Nephron progenitor cell (in vitro differentiated cells): ENCODE results near the gene HYDIN.
"Not testable (repeated sequence)": the region's sequence is repeated elsewhere in the genome, so short reads cannot be mapped to it uniquely, and the experiment has no call there.

ENCODE experiments used
- DNase-seq: peaks from one replicate; pipeline ENCODE4 v3.0.0; 2021
- H3K27ac Mint-ChIP-seq: 2 replicates; pipeline ENCODE4 v1.8.0; 2021; ENCODE audit warnings: mild to moderate bottlenecking, moderate library complexity, mixed read lengths
- H3K27me3 Mint-ChIP-seq: 2 replicates; pipeline ENCODE4 v1.8.0; 2021; ENCODE audit warnings: mild to moderate bottlenecking, low read depth, mixed read lengths; ENCODE audit not compliant: poor library complexity
- H3K36me3 Mint-ChIP-seq: 2 replicates; pipeline ENCODE4 v1.8.0; 2021; ENCODE audit warnings: low read depth, mixed read lengths
- H3K4me1 Mint-ChIP-seq: 2 replicates; pipeline ENCODE4 v1.8.0; 2021; ENCODE audit warnings: mixed read lengths
- H3K4me3 Mint-ChIP-seq: 2 replicates; pipeline ENCODE4 v1.8.0; 2021; ENCODE audit warnings: mild to moderate bottlenecking, moderate library complexity, mixed read lengths
- H3K9me3 Mint-ChIP-seq: 2 replicates; pipeline ENCODE4 v1.8.0; 2021; ENCODE audit warnings: mild to moderate bottlenecking, moderate library complexity, mixed read lengths
- TF ChIP-seq, protein P1 (sequence below): fragments of 200-600 bp; sonication (generic); IDR thresholded peaks from 2 replicates; pipeline ENCODE4 v1.5.0; 2021; ENCODE audit warnings: antibody characterized with exemption

The HYDIN gene

DNA sequence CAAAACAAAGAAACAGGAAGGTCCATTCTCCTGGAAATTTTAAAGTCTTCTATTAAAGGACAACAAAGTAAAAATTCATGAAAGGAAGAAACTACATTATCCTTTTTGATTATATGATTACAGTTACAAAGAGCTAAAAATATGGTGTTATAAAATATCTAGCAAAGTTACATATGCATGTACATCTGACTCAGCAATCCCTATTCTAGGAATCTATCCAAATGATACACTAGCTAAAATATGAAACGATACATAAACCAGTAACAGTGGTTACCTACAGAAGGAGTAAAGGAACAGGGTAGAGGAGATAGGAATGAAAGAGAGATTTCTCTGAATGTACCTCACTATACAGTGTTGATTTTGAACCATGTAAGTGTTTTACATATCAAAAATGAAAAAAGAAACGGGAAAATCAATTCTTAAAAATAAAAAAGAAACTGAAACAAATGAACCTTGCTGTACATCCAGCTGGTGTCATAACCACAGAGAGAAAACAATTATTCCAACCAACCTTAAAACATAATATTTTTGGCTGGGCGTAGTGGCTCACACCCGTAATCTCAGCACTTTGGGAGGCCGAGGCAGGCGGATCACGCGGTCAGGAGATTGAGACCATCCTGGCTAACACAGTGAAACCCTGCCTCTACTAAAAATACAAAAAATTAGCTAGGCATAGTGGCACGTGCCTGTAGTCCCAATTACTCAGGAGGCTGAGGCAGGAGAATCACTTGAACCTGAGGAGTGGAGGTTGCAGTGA lies 41.4 kb downstream of the HYDIN start:
- TF ChIP-seq, protein P1, sequence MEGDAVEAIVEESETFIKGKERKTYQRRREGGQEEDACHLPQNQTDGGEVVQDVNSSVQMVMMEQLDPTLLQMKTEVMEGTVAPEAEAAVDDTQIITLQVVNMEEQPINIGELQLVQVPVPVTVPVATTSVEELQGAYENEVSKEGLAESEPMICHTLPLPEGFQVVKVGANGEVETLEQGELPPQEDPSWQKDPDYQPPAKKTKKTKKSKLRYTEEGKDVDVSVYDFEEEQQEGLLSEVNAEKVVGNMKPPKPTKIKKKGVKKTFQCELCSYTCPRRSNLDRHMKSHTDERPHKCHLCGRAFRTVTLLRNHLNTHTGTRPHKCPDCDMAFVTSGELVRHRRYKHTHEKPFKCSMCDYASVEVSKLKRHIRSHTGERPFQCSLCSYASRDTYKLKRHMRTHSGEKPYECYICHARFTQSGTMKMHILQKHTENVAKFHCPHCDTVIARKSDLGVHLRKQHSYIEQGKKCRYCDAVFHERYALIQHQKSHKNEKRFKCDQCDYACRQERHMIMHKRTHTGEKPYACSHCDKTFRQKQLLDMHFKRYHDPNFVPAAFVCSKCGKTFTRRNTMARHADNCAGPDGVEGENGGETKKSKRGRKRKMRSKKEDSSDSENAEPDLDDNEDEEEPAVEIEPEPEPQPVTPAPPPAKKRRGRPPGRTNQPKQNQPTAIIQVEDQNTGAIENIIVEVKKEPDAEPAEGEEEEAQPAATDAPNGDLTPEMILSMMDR = no peak
- Mint-ChIP-seq H3K27ac (no peak overlapping the region), H3K4me1 (peaks cover 4% of the 10 kb centered on the region), H3K27me3 (no peaks in the 10 kb centered on the region), H3K4me3 (no peak overlapping the region), H3K36me3 (no peaks in the 10 kb centered on the region), H3K9me3 (no peaks in the 10 kb centered on the region)
- no peak for DNase-seq

GRCh38 chr16:71185347-71185746 lies 45.2 kb downstream of the HYDIN start:
- Mint-ChIP-seq H3K4me3 (no peak overlapping the region), H3K4me1 (no peaks in the 10 kb centered on the region), H3K9me3 (peaks cover 22% of the 10 kb centered on the region), H3K36me3 (peaks cover 25% of the 10 kb centered on the region), H3K27me3 (no peaks in the 10 kb centered on the region), H3K27ac (no peak overlapping the region)
- DNase-seq = no peak
- TF ChIP-seq, protein P1 = no peak

DNA sequence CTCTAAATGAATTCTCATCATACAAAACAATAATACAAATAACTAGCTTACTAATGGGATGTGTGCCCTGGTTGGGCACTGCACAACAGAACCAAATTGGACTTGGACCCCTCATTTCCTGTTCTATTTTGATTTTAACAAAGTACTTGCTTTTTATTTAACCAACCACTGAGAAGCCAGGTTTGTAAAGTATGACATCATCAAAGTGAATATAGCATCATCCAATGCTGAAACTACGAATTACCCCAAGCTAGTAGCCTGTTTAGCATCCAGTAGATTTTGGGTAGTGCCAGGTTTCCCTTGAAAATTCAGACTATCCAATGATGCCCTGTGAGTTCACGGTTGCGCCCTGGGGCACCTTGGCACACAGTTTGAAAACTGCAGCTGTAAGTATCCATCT lies 51.0 kb downstream of the HYDIN start:
- no peak overlapping the region for H3K27ac Mint-ChIP-seq
- no peak overlapping the region for H3K4me3 Mint-ChIP-seq
- TF ChIP-seq, protein P1 = no peak
- DNase-seq = no peak
- H3K9me3 Mint-ChIP-seq = peaks cover 22% of the 10 kb centered on the region
- peaks cover 25% of the 10 kb centered on the region for H3K36me3 Mint-ChIP-seq
- peaks cover 10% of the 10 kb centered on the region for H3K27me3 Mint-ChIP-seq
- no peaks in the 10 kb centered on the region for H3K4me1 Mint-ChIP-seq

DNA sequence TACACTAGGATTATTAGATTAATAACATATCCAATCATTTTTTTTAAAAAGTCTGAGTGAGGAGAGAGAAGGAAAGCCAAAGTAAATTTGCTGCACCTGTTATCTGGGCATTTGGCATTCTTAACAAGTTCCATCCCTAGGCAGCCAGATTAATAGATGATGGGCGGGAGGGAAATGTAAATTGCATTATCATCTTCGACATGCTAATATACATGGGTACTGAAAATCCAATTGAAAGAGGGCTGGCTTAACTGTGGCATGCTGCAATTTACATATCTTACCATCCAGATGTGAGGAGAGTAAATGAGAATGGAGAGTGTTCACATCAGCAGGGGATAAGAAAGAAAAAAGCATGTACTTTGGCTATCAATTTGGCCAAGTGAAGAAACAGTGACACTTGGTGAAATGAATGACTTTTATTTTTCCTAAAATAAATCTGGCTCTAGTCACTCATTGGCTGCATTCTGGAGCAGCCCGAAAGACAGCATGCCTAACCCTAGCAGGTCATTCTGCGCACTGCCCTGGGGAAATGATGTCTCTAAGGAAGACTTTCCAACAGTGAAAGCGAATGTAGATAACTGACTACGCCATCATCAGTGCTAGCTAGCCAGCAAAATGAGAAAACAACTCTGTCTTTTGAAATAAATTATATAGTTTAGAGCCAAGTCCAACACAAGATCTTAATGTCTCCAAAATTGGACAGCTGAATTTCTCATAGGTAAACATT lies 57.9 kb downstream of the HYDIN start:
- TF ChIP-seq, protein P1 = no peak
- H3K27ac Mint-ChIP-seq = no peak overlapping the region
- no peaks in the 10 kb centered on the region for H3K4me1 Mint-ChIP-seq
- no peak overlapping the region for H3K4me3 Mint-ChIP-seq
- no peaks in the 10 kb centered on the region for H3K9me3 Mint-ChIP-seq
- peaks cover 10% of the 10 kb centered on the region for H3K27me3 Mint-ChIP-seq
- DNase-seq = no peak
- no peaks in the 10 kb centered on the region for H3K36me3 Mint-ChIP-seq

DNA sequence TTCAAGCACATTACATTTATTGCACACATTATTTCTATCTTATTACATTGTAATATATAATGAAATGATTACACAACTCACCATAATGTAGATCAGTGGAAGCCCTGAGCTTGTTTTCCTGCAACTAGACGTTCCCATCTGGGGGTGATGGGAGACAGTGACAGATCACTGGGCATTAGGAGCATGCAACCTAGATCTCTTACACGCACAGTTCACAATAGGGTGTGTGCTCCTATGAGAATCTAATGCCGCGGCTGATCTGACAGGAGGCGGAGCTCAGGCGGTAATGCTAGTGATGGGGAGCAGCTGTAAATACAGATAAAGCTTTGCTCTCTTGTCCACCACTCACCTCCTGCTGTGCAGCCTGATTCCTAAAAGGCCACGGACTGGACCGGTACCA lies 69.5 kb downstream of the HYDIN start:
- not testable (repeated sequence) for H3K36me3 Mint-ChIP-seq, H3K27me3 Mint-ChIP-seq, H3K9me3 Mint-ChIP-seq, DNase-seq, H3K27ac Mint-ChIP-seq, H3K4me1 Mint-ChIP-seq, H3K4me3 Mint-ChIP-seq

DNA sequence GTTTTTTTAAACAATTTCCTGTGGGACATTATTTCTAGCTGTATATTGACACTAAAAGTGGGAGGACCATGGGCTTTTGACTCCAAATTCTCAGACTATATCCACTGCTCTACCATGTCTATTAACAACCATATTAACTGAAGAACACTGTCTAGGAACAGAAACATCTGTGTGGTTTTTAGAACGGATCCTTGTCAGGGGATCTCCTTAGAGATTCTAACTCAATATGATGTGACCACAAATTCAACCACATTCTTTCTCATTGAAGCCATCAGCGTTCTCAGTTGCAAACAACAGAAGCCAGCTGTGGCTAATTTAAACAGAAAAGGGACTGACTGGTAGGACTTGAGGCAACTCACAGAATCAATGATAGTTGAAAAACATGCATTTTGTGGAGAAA lies 73.2 kb downstream of the HYDIN start:
- H3K27me3 Mint-ChIP-seq, H3K36me3 Mint-ChIP-seq, H3K4me1 Mint-ChIP-seq: not testable (repeated sequence)

DNA sequence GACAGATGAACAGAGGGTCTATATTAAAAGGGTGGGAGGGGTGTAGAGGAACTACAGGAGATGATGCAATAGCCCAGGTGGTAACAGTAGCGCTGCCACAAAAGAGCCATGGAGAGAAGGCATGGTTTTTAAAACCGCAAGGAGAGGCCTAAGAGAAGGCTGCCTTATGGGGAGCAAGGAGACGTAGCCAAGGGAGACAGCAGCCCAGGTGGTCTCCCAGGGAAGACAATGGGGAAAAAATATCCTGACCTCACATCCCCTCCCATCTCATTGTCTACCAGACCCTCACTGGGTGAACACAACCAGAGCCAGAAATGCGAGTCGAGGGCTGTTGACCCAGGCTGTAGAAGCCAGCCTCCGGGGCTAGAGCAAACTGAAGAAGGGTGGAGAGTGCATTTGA lies 77.2 kb downstream of the HYDIN start:
- H3K36me3 Mint-ChIP-seq, H3K9me3 Mint-ChIP-seq, H3K4me3 Mint-ChIP-seq, H3K4me1 Mint-ChIP-seq, DNase-seq, H3K27me3 Mint-ChIP-seq, H3K27ac Mint-ChIP-seq: not testable (repeated sequence)

More for the DNA sequence above, 73.2 kb downstream of the HYDIN start:
- not testable (repeated sequence) for DNase-seq, H3K4me3 Mint-ChIP-seq, H3K9me3 Mint-ChIP-seq, H3K27ac Mint-ChIP-seq

- H3K4me3 Mint-ChIP-seq, H3K9me3 Mint-ChIP-seq, DNase-seq, H3K4me1 Mint-ChIP-seq, H3K27ac Mint-ChIP-seq, H3K36me3 Mint-ChIP-seq, H3K27me3 Mint-ChIP-seq: not testable (repeated sequence)
Observed at GRCh38 chr16:71151654-71152053, 78.9 kb downstream of the HYDIN start.

DNA sequence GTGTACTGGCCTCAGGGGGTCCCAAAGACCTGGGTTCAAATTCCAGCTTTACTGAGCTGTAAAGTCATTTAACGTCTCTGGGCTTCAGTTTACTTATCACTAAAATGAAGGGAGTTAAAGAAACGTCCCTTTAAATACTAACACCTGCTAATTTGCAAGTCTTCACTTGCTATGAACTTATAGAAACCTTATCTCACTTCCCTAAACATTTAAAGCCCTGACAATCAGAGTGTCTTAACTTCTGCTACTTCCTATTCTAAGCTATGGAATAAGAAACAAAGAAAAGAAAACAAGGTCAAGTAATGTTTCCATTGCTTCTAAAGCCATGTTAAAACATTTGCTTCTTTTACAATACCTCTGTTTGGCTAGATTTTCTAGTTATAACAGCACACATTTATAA lies 87.3 kb downstream of the HYDIN start:
- not testable (repeated sequence) for H3K4me1 Mint-ChIP-seq, H3K4me3 Mint-ChIP-seq, H3K27me3 Mint-ChIP-seq, DNase-seq, H3K27ac Mint-ChIP-seq, H3K9me3 Mint-ChIP-seq, H3K36me3 Mint-ChIP-seq

- not testable (repeated sequence) for H3K9me3 Mint-ChIP-seq, DNase-seq, H3K4me1 Mint-ChIP-seq, H3K27ac Mint-ChIP-seq, H3K4me3 Mint-ChIP-seq, H3K36me3 Mint-ChIP-seq, H3K27me3 Mint-ChIP-seq
Observed at GRCh38 chr16:71110565-71110964, 120.0 kb downstream of the HYDIN start.
